Stimulated activated naive CD8-positive, alpha-beta T cell treated with anti-CD3 and anti-CD28 coated beads, Interleukin-15, Interleukin-2, amounts not matched to agents 100 U/mL and 50 U/mL, for 24 hours (primary cell): ENCODE measurements around the gene PRR16.

Experiments used
- ATAC-seq: fragments of 150-1000 bp; cut with Tn5 transposase; one replicate; pipeline ENCODE4 v1.10.0; 2021
- DNase-seq: peaks from one replicate; pipeline ENCODE4 v3.0.0; 2021

The PRR16 gene

GRCh38 chr5:120463006-120463680 lies 957 bp upstream of the PRR16 start:
- no peak for ATAC-seq
- no peak for DNase-seq

GRCh38 chr5:120464627-120465435 lies 731 bp downstream of the PRR16 start:
- DNase-seq (peak; percentile 6), ATAC-seq (no peak)

GRCh38 chr5:120465436-120465961 lies 1.4 kb downstream of the PRR16 start:
- ATAC-seq (peak; percentile 8), DNase-seq (no peak)

- DNase-seq = no peak
- no peak for ATAC-seq
Observed at GRCh38 chr5:120466341-120467006, 2.4 kb downstream of the PRR16 start.

GRCh38 chr5:120471971-120472370 lies 7.9 kb downstream of the PRR16 start:
- ATAC-seq (no peak), DNase-seq (no peak)

GRCh38 chr5:120472911-120473310 lies 8.8 kb downstream of the PRR16 start:
- ATAC-seq (no peak), DNase-seq (no peak)

- DNase-seq = no peak
- no peak for ATAC-seq
Observed at GRCh38 chr5:120473332-120473731, 9.2 kb downstream of the PRR16 start.

GRCh38 chr5:120476063-120476462 lies 12.0 kb downstream of the PRR16 start:
- no peak for DNase-seq
- no peak for ATAC-seq

- DNase-seq = no peak
- no peak for ATAC-seq
Observed at GRCh38 chr5:120479066-120479465, 15.0 kb downstream of the PRR16 start.

- no peak for DNase-seq
- no peak for ATAC-seq
Observed at GRCh38 chr5:120499876-120500563, 35.9 kb downstream of the PRR16 start.

GRCh38 chr5:120502531-120502930 lies 38.4 kb downstream of the PRR16 start:
- DNase-seq (no peak), ATAC-seq (no peak)

- DNase-seq = no peak
Observed at GRCh38 chr5:120503341-120503740, 39.2 kb downstream of the PRR16 start.

GRCh38 chr5:120504057-120504456 lies 40.0 kb downstream of the PRR16 start:
- DNase-seq = no peak
- ATAC-seq = no peak

More at GRCh38 chr5:120503341-120503740, 39.2 kb downstream of the PRR16 start:
- ATAC-seq = no peak

- ATAC-seq = no peak
- DNase-seq = no peak
Observed at GRCh38 chr5:120507197-120507596, 43.1 kb downstream of the PRR16 start.

GRCh38 chr5:120507800-120508463 lies 43.8 kb downstream of the PRR16 start:
- ATAC-seq = no peak
- no peak for DNase-seq

- no peak for DNase-seq
Observed at GRCh38 chr5:120509053-120509452, 45.0 kb downstream of the PRR16 start.

GRCh38 chr5:120510098-120510637 lies 46.1 kb downstream of the PRR16 start:
- DNase-seq = no peak
- ATAC-seq = no peak

More at GRCh38 chr5:120509053-120509452, 45.0 kb downstream of the PRR16 start:
- no peak for ATAC-seq

- ATAC-seq (no peak), DNase-seq (no peak)
Observed at GRCh38 chr5:120510994-120511686, 47.0 kb downstream of the PRR16 start.

- ATAC-seq (no peak), DNase-seq (no peak)
Observed at GRCh38 chr5:120512068-120512467, 48.0 kb downstream of the PRR16 start.

GRCh38 chr5:120512791-120513650 lies 48.9 kb downstream of the PRR16 start:
- ATAC-seq = no peak
- DNase-seq = no peak
